ENCODE data around the gene C11orf86. TPM values are rescaled to one million over a fixed set of nuclear protein-coding genes. Genes with fewer than 3 reads are reported as not detected.

C11orf86 gene
- polyA plus RNA-seq, 4 donors = 29.8 to 801 (median 320) TPM

DNA sequence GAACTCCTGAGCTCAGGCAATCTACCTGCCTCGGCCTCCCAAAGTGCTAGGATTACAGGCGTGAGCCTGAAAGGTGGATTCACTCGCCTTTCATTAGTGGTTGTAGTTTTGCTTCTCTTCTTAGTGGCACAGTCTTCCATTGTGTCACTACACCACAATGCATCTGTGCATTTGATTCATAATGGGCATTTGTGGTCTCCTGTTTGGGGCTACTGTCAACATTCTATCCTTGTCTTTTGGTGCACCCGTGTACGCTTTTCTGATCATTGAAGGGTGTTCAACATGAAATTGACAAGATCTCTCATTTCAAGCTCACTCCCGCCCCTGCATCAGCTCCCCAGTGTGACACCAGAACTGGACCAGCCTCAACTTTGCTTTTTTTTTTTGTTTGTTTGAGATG, 45.8 kb downstream of the C11orf86 start:
- DNase-seq = no peak
- H3K9me3 ChIP-seq (ENCODE audit: control insufficient read depth in 2 of 2, insufficient read depth in 1 of 2, low read depth in 1 of 2, low read length in 1 of 2) = no peaks in the 10 kb centered on the region
- no peaks in the 10 kb centered on the region for H3K36me3 ChIP-seq (ENCODE audit: control insufficient read depth in 3 of 3, insufficient read depth in 2 of 3, low read depth in 1 of 3, low read length in 3 of 3)
- peaks cover 0 to 36% (median 12%) of the 10 kb centered on the region in 3 donors for H3K27me3 ChIP-seq (ENCODE audit: control insufficient read depth in 3 of 3, insufficient read depth in 3 of 3, low read length in 3 of 3)
- peaks cover 0 to 8% (median 6%) of the 10 kb centered on the region in 3 donors for H3K4me1 ChIP-seq (ENCODE audit: control insufficient read depth in 3 of 3, insufficient read depth in 2 of 3, low read depth in 1 of 3, low read length in 2 of 3)
- FAIRE-seq = no peak
- H3K4me3 ChIP-seq (ENCODE audit: low read depth in 1 of 3, low read length in 3 of 3) = no peak overlapping the region
- no peak overlapping the region for H3K27ac ChIP-seq (ENCODE audit: low read depth in 1 of 3, low read length in 2 of 3)
- 66 to 83% (median 78%) methylated on average over 6 of the region's 6 CpGs for WGBS, 3 donors

DNA sequence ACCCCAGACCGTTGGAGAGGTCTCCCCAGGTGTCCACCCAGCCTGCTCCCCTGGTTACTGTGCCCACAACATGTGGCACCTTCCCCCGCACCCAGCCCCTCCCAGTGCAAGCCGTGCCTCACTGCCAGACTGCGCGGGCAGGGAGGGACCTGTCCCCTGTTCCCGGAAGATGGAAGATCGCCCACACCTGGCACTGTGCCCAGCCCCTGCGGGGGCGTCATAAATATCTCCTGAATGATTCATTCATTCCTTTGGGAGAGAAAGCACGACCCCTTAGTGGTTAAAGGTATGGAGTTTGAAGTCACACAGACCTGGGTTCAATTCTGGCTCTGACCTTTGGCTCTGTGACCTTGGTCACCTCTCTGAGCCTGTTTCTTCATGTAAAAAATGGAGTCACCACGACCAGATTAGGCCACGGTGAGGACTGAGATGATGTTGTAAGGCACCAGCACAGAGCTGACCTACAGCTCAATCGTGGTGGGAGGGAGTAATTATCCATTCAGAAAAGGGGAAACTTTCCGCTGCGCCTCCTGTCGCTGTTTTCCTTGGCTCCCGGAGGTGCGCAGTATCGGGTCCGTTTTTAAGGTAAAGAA, 47.3 kb downstream of the C11orf86 start:
- H3K27me3 ChIP-seq (ENCODE audit: control insufficient read depth in 3 of 3, insufficient read depth in 3 of 3, low read length in 3 of 3) = peaks cover 0 to 44% (median 12%) of the 10 kb centered on the region in 3 donors
- WGBS, 3 donors = 8 to 21% (median 20%) methylated on average over 19 to 20 of the region's 20 CpGs
- peak overlapping the region in 1 of 3 donors; percentile 18 for H3K27ac ChIP-seq (ENCODE audit: low read depth in 1 of 3, low read length in 2 of 3)
- FAIRE-seq = no peak
- no peaks in the 10 kb centered on the region for H3K36me3 ChIP-seq (ENCODE audit: control insufficient read depth in 3 of 3, insufficient read depth in 2 of 3, low read depth in 1 of 3, low read length in 3 of 3)
- no peaks in the 10 kb centered on the region for H3K9me3 ChIP-seq (ENCODE audit: control insufficient read depth in 2 of 2, insufficient read depth in 1 of 2, low read depth in 1 of 2, low read length in 1 of 2)
- H3K4me1 ChIP-seq (ENCODE audit: control insufficient read depth in 3 of 3, insufficient read depth in 2 of 3, low read depth in 1 of 3, low read length in 2 of 3) = peaks cover under 1 to 8% (median 6%) of the 10 kb centered on the region in 3 donors
- H3K4me3 ChIP-seq (ENCODE audit: low read depth in 1 of 3, low read length in 3 of 3) = peak overlapping the region in 1 of 3 donors; percentile 50
- peak; percentile 49 to 62 for DNase-seq

DNA sequence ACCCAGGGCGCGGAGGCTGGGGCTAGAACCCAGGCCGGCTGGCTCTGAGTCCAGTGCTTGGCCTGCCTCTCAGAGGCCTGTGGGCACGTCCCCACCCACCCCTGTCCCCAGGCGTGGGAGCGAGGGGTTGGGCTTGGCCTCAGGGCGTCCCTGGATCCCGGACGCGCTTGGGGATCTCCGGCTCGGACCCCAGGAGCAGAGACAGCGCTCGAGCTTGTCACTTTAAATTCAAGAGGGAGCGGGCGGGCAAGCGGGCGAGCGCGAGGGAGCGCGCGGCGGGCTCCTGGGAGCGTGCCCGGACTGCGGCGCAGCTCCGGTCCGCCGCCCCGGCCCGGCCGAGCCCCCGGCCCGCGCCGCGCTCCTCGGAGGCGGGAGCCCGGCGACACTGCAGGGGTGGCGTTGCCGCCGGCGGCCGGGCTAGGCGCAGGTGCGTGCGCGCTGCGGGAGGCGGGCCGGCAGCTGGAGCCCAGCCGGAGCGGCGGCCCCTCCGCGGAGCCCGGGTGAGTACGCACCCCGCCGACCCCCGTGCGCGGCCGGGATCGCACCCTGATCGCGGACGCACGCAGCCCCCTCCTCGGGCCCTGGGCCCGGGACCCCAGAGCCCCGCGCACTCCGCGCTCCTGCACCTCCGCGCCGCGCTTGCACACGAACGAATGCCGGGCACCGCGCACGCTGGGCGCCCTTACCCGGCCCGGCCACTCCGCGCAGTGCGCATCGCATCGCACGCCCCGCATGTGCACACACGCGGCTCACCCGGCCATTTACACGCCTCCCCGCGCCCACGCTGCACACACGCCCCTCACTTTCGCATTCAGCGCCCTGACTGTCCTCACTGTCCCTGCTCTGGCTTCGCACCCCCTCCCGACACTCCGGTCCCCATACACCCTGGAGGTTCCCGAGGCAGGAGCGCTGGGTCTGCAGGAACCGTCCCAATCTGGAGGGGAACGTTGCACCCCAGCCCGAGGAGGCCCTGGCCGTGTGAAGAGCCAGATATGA, 48.2 kb downstream of the C11orf86 start, which contains the start of gene SYT12:
Gene SYT12, plus strand, starts transcription at position 174 of the 996 bp plus-strand sequence. CDS start 7,011 bp downstream, outside the sequence.
- peaks cover 0 to 44% (median 12%) of the 10 kb centered on the region in 3 donors for H3K27me3 ChIP-seq (ENCODE audit: control insufficient read depth in 3 of 3, insufficient read depth in 3 of 3, low read length in 3 of 3)
- no peaks in the 10 kb centered on the region for H3K9me3 ChIP-seq (ENCODE audit: control insufficient read depth in 2 of 2, insufficient read depth in 1 of 2, low read depth in 1 of 2, low read length in 1 of 2)
- FAIRE-seq = no peak
- peaks cover 2 to 8% (median 6%) of the 10 kb centered on the region in 3 donors for H3K4me1 ChIP-seq (ENCODE audit: control insufficient read depth in 3 of 3, insufficient read depth in 2 of 3, low read depth in 1 of 3, low read length in 2 of 3)
- peak within 1 kb of the TSS in 1 of 3 donors; percentile 18 for H3K27ac ChIP-seq (ENCODE audit: low read depth in 1 of 3, low read length in 2 of 3)
- 2% methylated on average over 71 to 118 of the region's 118 CpGs for WGBS, 3 donors
- H3K36me3 ChIP-seq (ENCODE audit: control insufficient read depth in 3 of 3, insufficient read depth in 2 of 3, low read depth in 1 of 3, low read length in 3 of 3) = no peaks in the 10 kb centered on the region
- H3K4me3 ChIP-seq (ENCODE audit: low read depth in 1 of 3, low read length in 3 of 3) = peak within 1 kb of the TSS in 1 of 3 donors; percentile 50
- peak in 1 of 2 donors; percentile 40 for DNase-seq

DNA sequence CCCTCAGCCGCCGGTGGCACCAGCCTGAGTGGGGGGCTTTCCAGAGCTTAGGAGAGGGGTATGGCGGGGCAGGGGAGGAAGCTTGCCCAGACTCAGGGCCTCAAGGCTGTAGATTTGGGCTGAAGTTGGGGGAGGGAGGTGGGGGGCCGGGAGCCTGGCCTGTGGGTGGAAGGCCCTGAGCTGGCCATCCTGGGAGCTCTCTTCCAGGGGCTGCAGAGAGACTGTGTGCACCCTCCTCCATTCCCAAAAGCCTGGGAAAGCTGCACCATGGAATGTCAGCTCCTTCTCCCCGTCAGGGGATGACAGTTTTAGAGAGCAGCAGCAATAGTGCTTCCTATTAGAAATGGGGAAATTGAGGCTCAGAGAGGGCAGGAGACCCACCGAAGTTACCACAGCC, 48.9 kb downstream of the C11orf86 start:
- Histone ChIP-seq H3K27me3 (ENCODE audit: control insufficient read depth in 3 of 3, insufficient read depth in 3 of 3, low read length in 3 of 3) (peaks cover 0 to 46% (median 12%) of the 10 kb centered on the region in 3 donors), H3K4me3 (ENCODE audit: low read depth in 1 of 3, low read length in 3 of 3) (peak overlapping the region in 1 of 3 donors; percentile 50), H3K9me3 (ENCODE audit: control insufficient read depth in 2 of 2, insufficient read depth in 1 of 2, low read depth in 1 of 2, low read length in 1 of 2) (no peaks in the 10 kb centered on the region), H3K4me1 (ENCODE audit: control insufficient read depth in 3 of 3, insufficient read depth in 2 of 3, low read depth in 1 of 3, low read length in 2 of 3) (peaks cover 2 to 8% (median 6%) of the 10 kb centered on the region in 3 donors), H3K27ac (ENCODE audit: low read depth in 1 of 3, low read length in 2 of 3) (no peak overlapping the region), H3K36me3 (ENCODE audit: control insufficient read depth in 3 of 3, insufficient read depth in 2 of 3, low read depth in 1 of 3, low read length in 3 of 3) (no peaks in the 10 kb centered on the region)
- WGBS, 3 donors = 26 to 44% (median 39%) methylated on average over 6 of the region's 6 CpGs
- DNase-seq (no peak), FAIRE-seq (no peak)

DNA sequence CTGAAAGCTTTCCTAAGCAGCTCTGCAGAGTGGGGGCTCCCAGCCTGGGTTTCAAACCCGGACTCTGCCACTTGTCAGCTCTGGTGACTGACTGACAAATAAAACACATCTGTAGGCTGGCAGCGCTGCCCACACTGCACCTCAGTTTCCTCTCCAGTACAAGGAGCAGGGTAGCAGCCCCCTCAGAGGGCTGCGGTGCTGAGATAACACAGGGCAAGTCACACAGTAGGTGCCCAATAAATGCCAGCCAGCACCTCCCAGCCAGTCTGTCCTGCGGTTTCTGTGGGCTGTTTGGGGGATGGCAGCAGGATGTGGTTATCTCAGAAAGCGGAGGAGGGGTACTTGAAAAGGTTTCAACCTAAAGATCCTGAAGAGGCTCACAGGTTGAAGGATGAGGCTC, 49.3 kb downstream of the C11orf86 start:
- no peak for FAIRE-seq
- Histone ChIP-seq H3K4me3 (ENCODE audit: low read depth in 1 of 3, low read length in 3 of 3) (no peak overlapping the region), H3K27ac (ENCODE audit: low read depth in 1 of 3, low read length in 2 of 3) (no peak overlapping the region), H3K9me3 (ENCODE audit: control insufficient read depth in 2 of 2, insufficient read depth in 1 of 2, low read depth in 1 of 2, low read length in 1 of 2) (no peaks in the 10 kb centered on the region), H3K27me3 (ENCODE audit: control insufficient read depth in 3 of 3, insufficient read depth in 3 of 3, low read length in 3 of 3) (peaks cover 0 to 49% (median 12%) of the 10 kb centered on the region in 3 donors), H3K36me3 (ENCODE audit: control insufficient read depth in 3 of 3, insufficient read depth in 2 of 3, low read depth in 1 of 3, low read length in 3 of 3) (no peaks in the 10 kb centered on the region), H3K4me1 (ENCODE audit: control insufficient read depth in 3 of 3, insufficient read depth in 2 of 3, low read depth in 1 of 3, low read length in 2 of 3) (peaks cover 2 to 8% (median 6%) of the 10 kb centered on the region in 3 donors)
- 53 to 61% (median 58%) methylated on average over 5 of the region's 5 CpGs for WGBS, 3 donors
- no peak for DNase-seq

DNA sequence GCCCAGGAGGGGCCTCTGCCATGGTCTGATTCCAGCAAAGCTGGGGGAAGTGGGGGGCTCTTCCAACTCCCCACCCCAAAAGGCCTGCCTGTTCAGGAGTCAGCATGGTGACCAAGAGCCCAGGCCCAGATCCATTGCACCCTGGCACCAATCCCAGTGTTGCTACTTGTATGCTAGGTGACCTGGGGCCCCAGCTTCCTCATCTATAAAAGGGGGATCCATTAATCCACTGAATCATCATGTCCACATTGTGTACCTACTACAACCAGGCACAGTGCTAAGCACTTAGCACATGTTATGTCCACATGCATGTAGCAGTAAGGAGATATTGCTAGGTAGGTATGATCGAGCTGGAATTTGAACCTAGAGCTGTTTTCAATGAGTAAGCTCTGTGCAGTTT, 49.9 kb downstream of the C11orf86 start:
- no peak for FAIRE-seq
- Histone ChIP-seq H3K27ac (ENCODE audit: low read depth in 1 of 3, low read length in 2 of 3) (no peak overlapping the region), H3K27me3 (ENCODE audit: control insufficient read depth in 3 of 3, insufficient read depth in 3 of 3, low read length in 3 of 3) (peaks cover 0 to 49% (median 12%) of the 10 kb centered on the region in 3 donors), H3K4me1 (ENCODE audit: control insufficient read depth in 3 of 3, insufficient read depth in 2 of 3, low read depth in 1 of 3, low read length in 2 of 3) (peaks cover 2 to 8% (median 6%) of the 10 kb centered on the region in 3 donors), H3K36me3 (ENCODE audit: control insufficient read depth in 3 of 3, insufficient read depth in 2 of 3, low read depth in 1 of 3, low read length in 3 of 3) (no peaks in the 10 kb centered on the region), H3K4me3 (ENCODE audit: low read depth in 1 of 3, low read length in 3 of 3) (no peak overlapping the region), H3K9me3 (ENCODE audit: control insufficient read depth in 2 of 2, insufficient read depth in 1 of 2, low read depth in 1 of 2, low read length in 1 of 2) (no peaks in the 10 kb centered on the region)
- DNase-seq = peak in 1 of 2 donors; percentile 19
- 30 to 61% (median 35%) methylated on average over 1 of the region's 1 CpG for WGBS, 3 donors

DNA sequence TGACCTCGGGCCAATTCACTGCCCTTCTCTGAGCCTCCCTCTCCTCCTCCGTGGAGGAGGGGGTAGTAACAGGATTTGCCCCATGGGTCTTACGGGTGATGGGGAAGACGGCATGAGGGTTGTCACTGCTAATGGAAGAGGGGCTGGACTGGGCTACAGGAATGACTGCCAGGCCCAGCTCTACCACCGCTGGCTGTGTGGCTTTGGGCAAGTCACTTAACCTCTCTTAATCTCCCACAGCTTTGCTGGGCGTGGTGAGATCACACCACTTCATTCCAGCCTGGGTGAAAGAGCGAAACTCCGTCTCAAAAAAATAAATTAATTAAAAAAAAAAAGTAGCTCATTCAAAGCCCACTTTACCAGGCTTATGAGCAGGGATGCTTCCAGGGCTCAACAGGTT, 50.6 kb downstream of the C11orf86 start:
- Histone ChIP-seq H3K27ac (ENCODE audit: low read depth in 1 of 3, low read length in 2 of 3) (no peak overlapping the region), H3K4me3 (ENCODE audit: low read depth in 1 of 3, low read length in 3 of 3) (no peak overlapping the region), H3K4me1 (ENCODE audit: control insufficient read depth in 3 of 3, insufficient read depth in 2 of 3, low read depth in 1 of 3, low read length in 2 of 3) (peaks cover 2 to 8% (median 6%) of the 10 kb centered on the region in 3 donors), H3K36me3 (ENCODE audit: control insufficient read depth in 3 of 3, insufficient read depth in 2 of 3, low read depth in 1 of 3, low read length in 3 of 3) (no peaks in the 10 kb centered on the region), H3K27me3 (ENCODE audit: control insufficient read depth in 3 of 3, insufficient read depth in 3 of 3, low read length in 3 of 3) (peaks cover 0 to 49% (median 12%) of the 10 kb centered on the region in 3 donors), H3K9me3 (ENCODE audit: control insufficient read depth in 2 of 2, insufficient read depth in 1 of 2, low read depth in 1 of 2, low read length in 1 of 2) (no peaks in the 10 kb centered on the region)
- WGBS, 3 donors = 82 to 89% (median 84%) methylated on average over 7 to 8 of the region's 8 CpGs
- FAIRE-seq (no peak), DNase-seq (no peak)
